Nephron (organoid): ENCODE results near the gene FBLN5.

Source experiments
- H3K27ac Mint-ChIP-seq, 3 experiments: 2 replicates each; pipeline ENCODE4 v1.8.0; 2020; ENCODE audit warnings: mixed read lengths in 3 of 3, mild to moderate bottlenecking in 2 of 3, moderate library complexity in 1 of 3
- H3K27me3 Mint-ChIP-seq: 2 replicates; pipeline ENCODE4 v1.8.0; 2021; ENCODE audit warnings: low read depth, mild to moderate bottlenecking, moderate library complexity, mixed read lengths
- H3K36me3 Mint-ChIP-seq: 2 replicates; pipeline ENCODE4 v1.8.0; 2020; ENCODE audit warnings: low read depth, mixed read lengths
- H3K4me1 Mint-ChIP-seq: 2 replicates; pipeline ENCODE4 v1.8.0; 2020; ENCODE audit warnings: mixed read lengths
- H3K4me3 Mint-ChIP-seq, 3 experiments: 2 replicates each; pipeline ENCODE4 v1.8.0; 2020; ENCODE audit warnings: mild to moderate bottlenecking in 3 of 3, mixed read lengths in 3 of 3, moderate library complexity in 2 of 3
- H3K9me3 Mint-ChIP-seq: 2 replicates; pipeline ENCODE4 v1.8.0; 2020; ENCODE audit warnings: mixed read lengths
- CTCF ChIP-seq, 3 experiments: fragments of 200-600 bp; sonication (generic); IDR thresholded peaks; one replicate each; pipeline ENCODE4 v1.5.0; 2021; ENCODE audit warnings: antibody characterized with exemption in 3 of 3; ENCODE audit not compliant: unreplicated experiment in 3 of 3

The FBLN5 gene

GRCh38 chr14:91834571-91834970 is 112.9 kb downstream of the FBLN5 start:
- no peak for TF ChIP-seq CTCF (IDR thresholded peaks at IDR 0.05; ENCODE audit: unreplicated experiment in 3 of 3)
- H3K36me3 Mint-ChIP-seq, result no peaks in the 10 kb centered on the region

GRCh38 chr14:91831337-91831736 is 116.2 kb downstream of the FBLN5 start:
- Mint-ChIP-seq H3K9me3 (peaks cover 16% of the 10 kb centered on the region), H3K4me3 (no peak overlapping the region), H3K36me3 (no peaks in the 10 kb centered on the region), H3K4me1 (peaks cover 3% of the 10 kb centered on the region), H3K27ac (no peak overlapping the region), H3K27me3 (peaks cover 41% of the 10 kb centered on the region)
- TF ChIP-seq CTCF (IDR thresholded peaks at IDR 0.05; ENCODE audit: unreplicated experiment in 3 of 3), result no peak

More at GRCh38 chr14:91834571-91834970, 112.9 kb downstream of the FBLN5 start:
- Mint-ChIP-seq H3K4me1 (peaks cover 3% of the 10 kb centered on the region), H3K4me3 (peak overlapping the region; percentile 2 to 13 (median 11)), H3K27me3 (peaks cover 70% of the 10 kb centered on the region), H3K9me3 (peaks cover 9% of the 10 kb centered on the region), H3K27ac (no peak overlapping the region)

GRCh38 chr14:91830777-91831176 is 116.7 kb downstream of the FBLN5 start:
- no peak overlapping the region for H3K4me3 Mint-ChIP-seq

GRCh38 chr14:91829511-91829910 is 118.0 kb downstream of the FBLN5 start:
- H3K27ac Mint-ChIP-seq, result no peak overlapping the region
- TF ChIP-seq CTCF (IDR thresholded peaks at IDR 0.05; ENCODE audit: unreplicated experiment in 3 of 3), result no peak
- H3K36me3 Mint-ChIP-seq, result no peaks in the 10 kb centered on the region
- H3K27me3 Mint-ChIP-seq, result peaks cover 26% of the 10 kb centered on the region
- H3K9me3 Mint-ChIP-seq, result peaks cover 12% of the 10 kb centered on the region
- H3K4me3 Mint-ChIP-seq, result no peak overlapping the region
- H3K4me1 Mint-ChIP-seq, result peaks cover 3% of the 10 kb centered on the region

More at GRCh38 chr14:91830777-91831176, 116.7 kb downstream of the FBLN5 start:
- Mint-ChIP-seq H3K27me3 (peaks cover 38% of the 10 kb centered on the region), H3K4me1 (peaks cover 3% of the 10 kb centered on the region), H3K27ac (no peak overlapping the region), H3K36me3 (no peaks in the 10 kb centered on the region), H3K9me3 (peaks cover 16% of the 10 kb centered on the region)
- no peak for TF ChIP-seq CTCF (IDR thresholded peaks at IDR 0.05; ENCODE audit: unreplicated experiment in 3 of 3)

GRCh38 chr14:91827746-91828145 is 119.7 kb downstream of the FBLN5 start:
- peaks cover 3% of the 10 kb centered on the region for H3K4me1 Mint-ChIP-seq
- no peak overlapping the region for H3K4me3 Mint-ChIP-seq
- no peaks in the 10 kb centered on the region for H3K36me3 Mint-ChIP-seq
- no peak for TF ChIP-seq CTCF (IDR thresholded peaks at IDR 0.05; ENCODE audit: unreplicated experiment in 3 of 3)
- H3K27ac Mint-ChIP-seq, result no peak overlapping the region
- H3K9me3 Mint-ChIP-seq, result peaks cover 7% of the 10 kb centered on the region
- peaks cover 15% of the 10 kb centered on the region for H3K27me3 Mint-ChIP-seq
